Psoas muscle (tissue), 8 donors: Measurements from ENCODE around the gene SGCE. TPM values are rescaled to one million over a fixed set of nuclear protein-coding genes. Genes with fewer than 3 reads are reported as not detected.

Experiments used
- ATAC-seq, 4 donors: fragments of 200-7000 bp; cut with Tn5 transposase; one replicate each; pipeline ENCODE4 v1.9.1; 2020; ENCODE audit warnings: moderate library complexity in 3 of 4, mild to moderate bottlenecking in 2 of 4
- DNase-seq, 2 donors: peaks; one replicate each; pipeline ENCODE4 v3.0.0-alpha.2; 2020
- H3K27ac ChIP-seq: fragments of 200-600 bp; one replicate; pipeline ENCODE4 v1.8.0; 2022
- H3K27me3 ChIP-seq, 3 donors: fragments of 200-600 bp in 1 of 3; one replicate each; pipeline versions ENCODE4 v1.6.1 to v1.8.0; 2013 to 2022; ENCODE audit warnings: low read length in 2 of 3, mild to moderate bottlenecking in 2 of 3, moderate library complexity in 1 of 3; ENCODE audit not compliant: insufficient read depth in 3 of 3
- H3K36me3 ChIP-seq, 2 donors: fragments of 200-600 bp in 1 of 2; one replicate each; pipeline versions ENCODE4 v1.6.1 to v1.8.0; 2013 to 2022; ENCODE audit warnings: low read depth in 1 of 2, mild to moderate bottlenecking in 1 of 2, moderate library complexity in 1 of 2; ENCODE audit not compliant: insufficient read depth in 1 of 2
- H3K4me1 ChIP-seq: fragments of 200-600 bp; one replicate; pipeline ENCODE4 v1.8.0; 2022
- H3K4me3 ChIP-seq: fragments of 200-600 bp; one replicate; pipeline ENCODE4 v1.8.0; 2022; ENCODE audit warnings: mild to moderate bottlenecking
- H3K9me3 ChIP-seq: fragments of 200-600 bp; one replicate; pipeline ENCODE4 v1.8.0; 2022
- CTCF ChIP-seq: fragments of 200-600 bp; IDR thresholded peaks from one replicate; pipeline ENCODE4 v1.8.0; 2022; ENCODE audit warnings: antibody characterized with exemption
- WGBS, 3 donors: extraction: QIAGEN DNeasy Blood & Tissue Kit; methylation state at CpG; one replicate each; pipeline versions ENCODE4 v1.1.6 to v1.1.7; 2013; 5-methylcytosine and 5-hydroxymethylcytosine counted together
- intact Hi-C, 2 donors: fragments of 100-400 bp; cut with DNase I; formaldehyde crosslinking; loops; one replicate each; pipeline versions ENCODE4 v1.11.0 to v1.14.2; 2022
- polyA plus RNA-seq, 3 donors: library from polyadenylated mRNA; stranded (reverse); fragments of 200-250 nt; gene quantifications; one replicate each; pipeline ENCODE4 v1.2.3, GENCODE V29; 2013
- total RNA-seq, 4 donors: library from RNA; stranded (reverse); fragmentation: NEBNext Ultra II Directional in 2 of 4; extraction: Animal tissue kit (Norgen Biotek cat#: 25700) in 2 of 4; gene quantifications; one replicate each; pipeline versions ENCODE4 v1.2.1 to v1.2.4, GENCODE V29; 2021 to 2023
- donor health status: healthy with polysubstance abuse.
- donor health status: DM: no; HTN: no; CAD: no; lungs with moderate emphysema.
- donor health status: Bipolar disorder and iron deficiency.
- donor health status: healthy.
- donor health status: DM: yes; HTN: yes; CAD: no.
- donor health status: DM: no; HTN: no; CAD: no.
- donor health status: DM: no; HTN: no; CAD: no.
- donor health status: DM: yes; HTN: yes; CAD: no.

SGCE gene
- total and polyA plus RNA-seq, 7 donors: 3.9 to 13.0 (median 6.1) TPM

GRCh38 chr7:94650147-94651051, 5.5 kb downstream of the SGCE start:
- 54 to 79% (median 56%) methylated on average over 4 of the region's 4 CpGs for WGBS, 3 donors
- Histone ChIP-seq H3K36me3 (no peaks in the 10 kb centered on the region), H3K4me1 (peaks cover 10% of the 10 kb centered on the region), H3K27ac (no peak overlapping the region), H3K27me3 (peaks cover 0 to 42% (median under 1%) of the 10 kb centered on the region in 3 donors), H3K4me3 (no peak overlapping the region), H3K9me3 (no peaks in the 10 kb centered on the region)
- intact Hi-C loops: no loop called here
- ATAC-seq: no peak
- DNase-seq: no peak
- TF ChIP-seq CTCF: no peak

GRCh38 chr7:94649450-94649849, 6.5 kb downstream of the SGCE start:
- intact Hi-C loops: no loop called here
- DNase-seq (no peak), ATAC-seq (no peak)
- WGBS, 3 donors: 31 to 48% (median 37%) methylated on average over 4 of the region's 4 CpGs
- H3K4me1 ChIP-seq: peaks cover 4% of the 10 kb centered on the region
- H3K27me3 ChIP-seq: peaks cover 0 to 32% (median 0%) of the 10 kb centered on the region in 3 donors
- no peak overlapping the region for H3K4me3 ChIP-seq
- no peaks in the 10 kb centered on the region for H3K36me3 ChIP-seq
- H3K27ac ChIP-seq: no peak overlapping the region
- TF ChIP-seq CTCF: no peak
- H3K9me3 ChIP-seq: no peaks in the 10 kb centered on the region

DNA sequence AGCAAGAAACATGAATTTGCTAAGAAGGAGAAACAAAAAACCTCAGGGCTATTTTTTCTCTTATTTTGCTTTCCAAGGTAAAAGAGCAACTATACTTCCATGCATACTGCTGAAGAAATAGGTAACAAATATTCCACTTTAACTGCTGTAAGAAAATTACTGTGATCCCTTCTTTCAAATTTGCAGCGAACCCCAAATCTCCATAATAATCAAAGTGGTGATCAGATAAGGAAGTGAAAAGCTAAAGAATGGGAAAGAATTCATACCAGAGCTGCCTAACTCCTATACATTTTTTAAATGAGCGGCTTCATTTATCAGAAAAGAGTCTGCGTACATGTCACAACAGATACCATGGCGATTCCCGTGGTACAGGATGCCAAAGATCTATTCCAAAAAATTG, 7.2 kb downstream of the SGCE start:
- TF ChIP-seq CTCF: no peak
- H3K27me3 ChIP-seq: peaks cover 0 to 25% (median 0%) of the 10 kb centered on the region in 3 donors
- ATAC-seq (no peak), DNase-seq (no peak)
- no peaks in the 10 kb centered on the region for H3K9me3 ChIP-seq
- intact Hi-C loops: no loop called here
- 68 to 82% (median 76%) methylated on average over 5 of the region's 5 CpGs for WGBS, 3 donors
- no peak overlapping the region for H3K4me3 ChIP-seq
- no peak overlapping the region for H3K27ac ChIP-seq
- H3K36me3 ChIP-seq: no peaks in the 10 kb centered on the region
- H3K4me1 ChIP-seq: no peaks in the 10 kb centered on the region

DNA sequence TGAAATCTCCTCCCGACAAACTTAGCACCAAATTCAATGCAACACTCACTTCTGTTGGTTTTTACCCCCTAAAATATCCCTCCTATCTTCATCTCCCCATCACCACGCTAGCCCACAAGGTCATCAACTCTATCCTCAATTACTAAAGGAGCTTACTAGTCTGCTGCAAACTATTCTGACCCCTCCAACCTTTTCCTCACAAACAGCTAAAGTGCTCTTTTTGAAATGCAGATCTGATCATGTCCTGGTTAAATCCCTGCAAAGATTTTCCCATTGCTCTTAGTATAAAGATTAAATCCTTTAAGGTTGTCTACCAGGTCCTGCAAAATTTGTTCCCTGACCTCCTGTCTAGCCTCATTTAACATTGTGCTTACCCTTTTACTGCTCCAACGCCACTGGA, 8.6 kb downstream of the SGCE start:
- Histone ChIP-seq H3K27ac (no peak overlapping the region), H3K4me3 (no peak overlapping the region), H3K36me3 (no peaks in the 10 kb centered on the region), H3K4me1 (no peaks in the 10 kb centered on the region), H3K27me3 (peaks cover 0 to 11% (median 0%) of the 10 kb centered on the region in 3 donors), H3K9me3 (no peaks in the 10 kb centered on the region)
- intact Hi-C loops: no loop called here
- no peak for ATAC-seq
- no peak for DNase-seq
- WGBS, 3 donors: 74 to 81% (median 76%) methylated on average over 3 of the region's 3 CpGs
- no peak for TF ChIP-seq CTCF
